OCI-LY7 (cell line): ENCODE results near the gene PCTP. TPM values are rescaled to one million over a fixed set of nuclear protein-coding genes. Genes with fewer than 3 reads are reported as not detected.

Experiments
- BruUV-seq: library from RNA; stranded (reverse); fragments of 400-500 nt; replicated peaks from 2 replicates; lab custom pipeline; 2021; lab: Mats Ljungman, UMichigan
- CTCF ChIA-PET: fragments of 300-600 bp; sonication (Branson Sonifier 250); formaldehyde crosslinking; loops from one replicate; lab custom pipeline; 2022; ENCODE audit warnings: antibody characterized with exemption; ENCODE audit not compliant: unreplicated experiment; lab: Charles Lee
- POLR2A ChIA-PET: fragments of 300-600 bp; sonication (Branson Sonifier 250); formaldehyde crosslinking; loops from one replicate; lab custom pipeline; 2022; ENCODE audit warnings: antibody characterized with exemption; lab: Charles Lee
- DNase-seq: peaks from one replicate; pipeline ENCODE4 v3.0.0-alpha.2; 2015; ENCODE audit warnings: low spot score
- H2AFZ ChIP-seq: fragments of 200-600 bp; sonication (generic), shearing (Covaris generic); 2 replicates; pipeline ENCODE4 v1.6.1; 2014; ENCODE audit warnings: mild to moderate bottlenecking, antibody characterized with exemption, low read length, moderate library complexity
- H3K27ac ChIP-seq: fragments of 200-600 bp; sonication (generic); 2 replicates; pipeline ENCODE4 v1.5.1; 2014; ENCODE audit warnings: mixed run types, low read depth, mild to moderate bottlenecking, moderate library complexity, low read length, inconsistent platforms; ENCODE audit not compliant: poor library complexity, severe bottlenecking
- H3K36me3 ChIP-seq: fragments of 200-600 bp; sonication (generic); 2 replicates; pipeline ENCODE4 v1.6.1; 2014; ENCODE audit warnings: mild to moderate bottlenecking, antibody characterized with exemption, low read length, moderate library complexity, mixed read lengths; ENCODE audit not compliant: insufficient read depth
- H3K4me1 ChIP-seq: fragments of 200-600 bp; sonication (generic); 2 replicates; pipeline ENCODE4 v1.5.1; 2014; ENCODE audit warnings: mild to moderate bottlenecking, low read length; ENCODE audit not compliant: insufficient read depth, poor library complexity, severe bottlenecking
- H3K4me2 ChIP-seq: fragments of 200-600 bp; sonication (generic); 2 replicates; pipeline ENCODE4 v1.6.1; 2014; ENCODE audit warnings: mild to moderate bottlenecking, low read length
- H3K4me3 ChIP-seq: fragments of 200-600 bp; sonication (generic); 2 replicates; pipeline ENCODE4 v1.5.1; 2014; ENCODE audit warnings: mild to moderate bottlenecking, low read depth, low read length; ENCODE audit not compliant: poor library complexity, severe bottlenecking
- H3K79me2 ChIP-seq: fragments of 200-600 bp; sonication (generic); 2 replicates; pipeline ENCODE4 v1.6.1; 2016; ENCODE audit warnings: low read depth, mild to moderate bottlenecking, low read length, moderate library complexity, mixed read lengths; ENCODE audit not compliant: insufficient read depth
- H3K9me2 ChIP-seq: fragments of 200-600 bp; sonication (generic); 2 replicates; pipeline ENCODE4 v1.6.1; 2016; ENCODE audit warnings: mild to moderate bottlenecking, low read length, mixed read lengths; ENCODE audit not compliant: insufficient read depth
- H3K9me3 ChIP-seq: fragments of 200-600 bp; sonication (generic); 2 replicates; pipeline ENCODE4 v1.6.1; 2014; ENCODE audit warnings: mild to moderate bottlenecking, mixed run types, low read length, mixed read lengths
- H4K20me1 ChIP-seq: fragments of 200-600 bp; sonication (generic); 2 replicates; pipeline ENCODE4 v1.6.1; 2014; ENCODE audit warnings: mild to moderate bottlenecking, antibody characterized with exemption, low read length, moderate library complexity, mixed read lengths; ENCODE audit not compliant: insufficient read depth
- EZH2phosphoT487 ChIP-seq: fragments of 200-600 bp; sonication (generic); IDR thresholded peaks from 2 replicates; pipeline ENCODE4 v1.6.1; 2018; ENCODE audit warnings: low read depth, borderline replicate concordance, mild to moderate bottlenecking, mixed run types, antibody characterized with exemption, low read length, moderate library complexity, mixed read lengths
- intact Hi-C: fragments of 100-400 bp; cut with micrococcal nuclease; formaldehyde crosslinking; loops from one replicate; pipeline ENCODE4 v1.10.0; 2022; ENCODE audit not compliant: unreplicated experiment
- total RNA-seq, 2 experiments: library from RNA; depleted of rRNA in 1 of 2; stranded (reverse); fragments of >200 nt in 1 of 2; shearing (Covaris generic) in 1 of 2; gene quantifications; 2 replicates each; pipeline ENCODE4 v1.2.3, GENCODE V29; 2014 to 2022
- TF ChIP-seq, protein P1 (sequence below): fragments of 200-600 bp; sonication (generic); conservative IDR thresholded peaks from 2 replicates; pipeline ENCODE4 v1.5.1; 2014; ENCODE audit warnings: mild to moderate bottlenecking, antibody characterized with exemption, low read length, moderate library complexity, mixed read lengths

Gene PCTP
- total RNA-seq, 2 experiments from 2014 or later: 6.1 to 9.4 TPM

GRCh38 chr17:55704401-55704800, 46.5 kb upstream of the PCTP start:
- no TSS peak for BruUV-seq
- H3K4me2 ChIP-seq: no peak overlapping the region
- intact Hi-C loops: no loop called here
- H2AFZ ChIP-seq: no peak overlapping the region
- no peak overlapping the region for H3K4me3 ChIP-seq
- no peaks in the 10 kb centered on the region for H3K79me2 ChIP-seq
- DNase-seq: no peak
- ChIA-PET CTCF (no interaction called here), POLR2A (interaction anchor here (0.6 to 0.7 kb wide), 2 partner anchors 13 to 23 kb away, joined by 3 to 6 read pairs; no protein-coding TSS in a partner anchor)
- no peak for TF ChIP-seq EZH2phosphoT487
- TF ChIP-seq, protein P1, sequence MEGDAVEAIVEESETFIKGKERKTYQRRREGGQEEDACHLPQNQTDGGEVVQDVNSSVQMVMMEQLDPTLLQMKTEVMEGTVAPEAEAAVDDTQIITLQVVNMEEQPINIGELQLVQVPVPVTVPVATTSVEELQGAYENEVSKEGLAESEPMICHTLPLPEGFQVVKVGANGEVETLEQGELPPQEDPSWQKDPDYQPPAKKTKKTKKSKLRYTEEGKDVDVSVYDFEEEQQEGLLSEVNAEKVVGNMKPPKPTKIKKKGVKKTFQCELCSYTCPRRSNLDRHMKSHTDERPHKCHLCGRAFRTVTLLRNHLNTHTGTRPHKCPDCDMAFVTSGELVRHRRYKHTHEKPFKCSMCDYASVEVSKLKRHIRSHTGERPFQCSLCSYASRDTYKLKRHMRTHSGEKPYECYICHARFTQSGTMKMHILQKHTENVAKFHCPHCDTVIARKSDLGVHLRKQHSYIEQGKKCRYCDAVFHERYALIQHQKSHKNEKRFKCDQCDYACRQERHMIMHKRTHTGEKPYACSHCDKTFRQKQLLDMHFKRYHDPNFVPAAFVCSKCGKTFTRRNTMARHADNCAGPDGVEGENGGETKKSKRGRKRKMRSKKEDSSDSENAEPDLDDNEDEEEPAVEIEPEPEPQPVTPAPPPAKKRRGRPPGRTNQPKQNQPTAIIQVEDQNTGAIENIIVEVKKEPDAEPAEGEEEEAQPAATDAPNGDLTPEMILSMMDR: no peak
- H3K9me3 ChIP-seq: no peaks in the 10 kb centered on the region
- H3K9me2 ChIP-seq: no peaks in the 10 kb centered on the region
- no peak overlapping the region for H3K27ac ChIP-seq
- no peaks in the 10 kb centered on the region for H3K4me1 ChIP-seq
- no peaks in the 10 kb centered on the region for H4K20me1 ChIP-seq
- no peaks in the 10 kb centered on the region for H3K36me3 ChIP-seq

DNA sequence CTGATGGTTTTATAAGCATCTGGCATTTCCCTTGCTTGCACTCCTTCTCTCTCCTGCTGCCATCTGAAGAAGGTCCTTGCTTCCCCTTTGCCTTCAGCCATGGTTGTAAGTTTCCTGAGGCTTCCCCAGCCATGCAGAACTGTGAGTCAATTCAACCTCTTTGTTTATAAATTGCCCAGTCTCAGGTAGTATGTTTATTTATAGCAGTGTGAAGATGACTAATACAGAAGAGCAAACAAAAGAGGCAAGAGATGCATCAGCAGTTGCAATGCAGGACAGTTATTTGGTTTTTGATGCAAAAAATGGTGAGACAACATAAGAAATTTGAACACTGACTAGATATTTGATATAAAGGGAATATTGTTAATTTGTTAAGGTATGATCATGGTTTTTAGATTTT, 45.0 kb upstream of the PCTP start:
- Histone ChIP-seq H3K4me3 (no peak overlapping the region), H3K36me3 (no peaks in the 10 kb centered on the region), H3K9me3 (no peaks in the 10 kb centered on the region), H4K20me1 (no peaks in the 10 kb centered on the region), H3K9me2 (no peaks in the 10 kb centered on the region), H3K4me1 (no peaks in the 10 kb centered on the region), H3K4me2 (no peak overlapping the region), H2AFZ (no peak overlapping the region), H3K27ac (no peak overlapping the region), H3K79me2 (no peaks in the 10 kb centered on the region)
- no peak for TF ChIP-seq EZH2phosphoT487
- TF ChIP-seq, protein P1: no peak
- no TSS peak for BruUV-seq
- POLR2A ChIA-PET: no interaction called here
- CTCF ChIA-PET: no interaction called here
- no peak for DNase-seq
- intact Hi-C loops: no loop called here

- no peak for TF ChIP-seq EZH2phosphoT487
- TF ChIP-seq, protein P1: no peak
- no peaks in the 10 kb centered on the region for H3K4me1 ChIP-seq
- CTCF ChIA-PET: no interaction called here
- POLR2A ChIA-PET: no interaction called here
- BruUV-seq: no TSS peak
- H3K9me2 ChIP-seq: no peaks in the 10 kb centered on the region
- intact Hi-C loops: no loop called here
- H3K36me3 ChIP-seq: no peaks in the 10 kb centered on the region
- H3K27ac ChIP-seq: no peak overlapping the region
- no peak overlapping the region for H3K4me3 ChIP-seq
- no peaks in the 10 kb centered on the region for H4K20me1 ChIP-seq
- no peak overlapping the region for H3K4me2 ChIP-seq
- DNase-seq: no peak
- no peaks in the 10 kb centered on the region for H3K9me3 ChIP-seq
- no peaks in the 10 kb centered on the region for H3K79me2 ChIP-seq
- H2AFZ ChIP-seq: no peak overlapping the region
Measured at GRCh38 chr17:55706808-55707773, 43.8 kb upstream of the PCTP start.
